Measurements from ENCODE around the gene SMURF1. TPM values are rescaled to one million over a fixed set of nuclear protein-coding genes. Genes with fewer than 3 reads are reported as not detected.

The SMURF1 gene
- total RNA-seq, 1 donor from 2014 or later = 44.7 TPM

- peaks cover 91% of the 10 kb centered on the region for H4K20me1 ChIP-seq (ENCODE audit: insufficient read depth, low read length)
- no peak overlapping the region for H3K4me3 ChIP-seq (ENCODE audit: insufficient read depth, low read depth, low read length)
- no peak overlapping the region for H2AFZ ChIP-seq (ENCODE audit: low read depth, low read length)
- H3K79me2 ChIP-seq (ENCODE audit: insufficient read depth, low read length) = peaks cover 95% of the 10 kb centered on the region
- no peak overlapping the region for H3K4me3 Mint-ChIP-seq (ENCODE audit: unreplicated experiment)
- peaks cover 2% of the 10 kb centered on the region for H3K4me1 Mint-ChIP-seq (ENCODE audit: low read depth, unreplicated experiment)
- H3K27ac ChIP-seq (ENCODE audit: low read depth, low read length) = no peak overlapping the region
- TF ChIP-seq CTCF (IDR thresholded peaks at IDR 0.05; ENCODE audit: insufficient read depth, low read depth, low read length) (no peak), EZH2 (IDR thresholded peaks at IDR 0.05; ENCODE audit: insufficient read depth, low read length) (no peak)
- H3K9me3 Mint-ChIP-seq (ENCODE audit: unreplicated experiment) = no peaks in the 10 kb centered on the region
- H3K4me1 ChIP-seq (ENCODE audit: insufficient read depth, low read length) = peaks cover 4% of the 10 kb centered on the region
- DNase-seq (ENCODE audit: low read depth) (no peak), FAIRE-seq (no peak)
- peaks cover 29% of the 10 kb centered on the region for H3K36me3 Mint-ChIP-seq (ENCODE audit: low read depth, unreplicated experiment)
- no peaks in the 10 kb centered on the region for H3K27me3 ChIP-seq (ENCODE audit: insufficient read depth, low read length)
- no peaks in the 10 kb centered on the region for H3K36me3 ChIP-seq (ENCODE audit: insufficient read depth, low read length)
- no peaks in the 10 kb centered on the region for H3K9me3 ChIP-seq (ENCODE audit: insufficient read depth, low read depth, low read length)
- H3K9ac ChIP-seq (ENCODE audit: low read length) = no peak overlapping the region
- H3K27me3 Mint-ChIP-seq (ENCODE audit: low read depth, unreplicated experiment) = no peaks in the 10 kb centered on the region
- no peak overlapping the region for H3K4me2 ChIP-seq (ENCODE audit: low read length)
- no peak overlapping the region for H3K27ac Mint-ChIP-seq (ENCODE audit: unreplicated experiment)
Observed at GRCh38 chr7:99083733-99084132, 60.2 kb downstream of the SMURF1 start.

GRCh38 chr7:99083068-99083651 lies 60.7 kb downstream of the SMURF1 start:
- TF ChIP-seq CTCF (IDR thresholded peaks at IDR 0.05; ENCODE audit: insufficient read depth, low read depth, low read length) (no peak), EZH2 (IDR thresholded peaks at IDR 0.05; ENCODE audit: insufficient read depth, low read length) (no peak)

GRCh38 chr7:99080679-99081078 lies 63.2 kb downstream of the SMURF1 start:
- H3K27me3 Mint-ChIP-seq (ENCODE audit: low read depth, unreplicated experiment) = no peaks in the 10 kb centered on the region
- TF ChIP-seq EZH2 (IDR thresholded peaks at IDR 0.05; ENCODE audit: insufficient read depth, low read length) (no peak), CTCF (IDR thresholded peaks at IDR 0.05; ENCODE audit: insufficient read depth, low read depth, low read length) (no peak)
- H3K27ac ChIP-seq (ENCODE audit: low read depth, low read length) = no peak overlapping the region
- H3K4me1 Mint-ChIP-seq (ENCODE audit: low read depth, unreplicated experiment) = peaks cover 2% of the 10 kb centered on the region
- no peak overlapping the region for H3K4me3 ChIP-seq (ENCODE audit: insufficient read depth, low read depth, low read length)
- H3K79me2 ChIP-seq (ENCODE audit: insufficient read depth, low read length) = peaks cover 91% of the 10 kb centered on the region
- no peak overlapping the region for H2AFZ ChIP-seq (ENCODE audit: low read depth, low read length)
- no peak overlapping the region for H3K4me2 ChIP-seq (ENCODE audit: low read length)
- H3K4me1 ChIP-seq (ENCODE audit: insufficient read depth, low read length) = peaks cover 4% of the 10 kb centered on the region
- H3K36me3 ChIP-seq (ENCODE audit: insufficient read depth, low read length) = no peaks in the 10 kb centered on the region
- H3K9me3 Mint-ChIP-seq (ENCODE audit: unreplicated experiment) = no peaks in the 10 kb centered on the region
- no peaks in the 10 kb centered on the region for H3K9me3 ChIP-seq (ENCODE audit: insufficient read depth, low read depth, low read length)
- H3K27me3 ChIP-seq (ENCODE audit: insufficient read depth, low read length) = no peaks in the 10 kb centered on the region
- no peak overlapping the region for H3K27ac Mint-ChIP-seq (ENCODE audit: unreplicated experiment)
- no peak overlapping the region for H3K4me3 Mint-ChIP-seq (ENCODE audit: unreplicated experiment)
- no peak overlapping the region for H3K9ac ChIP-seq (ENCODE audit: low read length)
- H3K36me3 Mint-ChIP-seq (ENCODE audit: low read depth, unreplicated experiment) = peaks cover 19% of the 10 kb centered on the region
- DNase-seq (ENCODE audit: low read depth) (no peak), FAIRE-seq (no peak)
- H4K20me1 ChIP-seq (ENCODE audit: insufficient read depth, low read length) = peaks cover 90% of the 10 kb centered on the region

More at GRCh38 chr7:99083068-99083651, 60.7 kb downstream of the SMURF1 start:
- peaks cover 25% of the 10 kb centered on the region for H3K36me3 Mint-ChIP-seq (ENCODE audit: low read depth, unreplicated experiment)
- H3K4me3 ChIP-seq (ENCODE audit: insufficient read depth, low read depth, low read length) = no peak overlapping the region
- no peak overlapping the region for H3K4me2 ChIP-seq (ENCODE audit: low read length)
- H3K27me3 Mint-ChIP-seq (ENCODE audit: low read depth, unreplicated experiment) = no peaks in the 10 kb centered on the region
- H3K9ac ChIP-seq (ENCODE audit: low read length) = no peak overlapping the region
- H3K9me3 Mint-ChIP-seq (ENCODE audit: unreplicated experiment) = no peaks in the 10 kb centered on the region
- H3K9me3 ChIP-seq (ENCODE audit: insufficient read depth, low read depth, low read length) = no peaks in the 10 kb centered on the region
- FAIRE-seq = no peak
- H4K20me1 ChIP-seq (ENCODE audit: insufficient read depth, low read length) = peaks cover 90% of the 10 kb centered on the region
- H3K4me1 ChIP-seq (ENCODE audit: insufficient read depth, low read length) = peaks cover 4% of the 10 kb centered on the region
- H3K79me2 ChIP-seq (ENCODE audit: insufficient read depth, low read length) = peaks cover 95% of the 10 kb centered on the region
- no peak overlapping the region for H3K27ac ChIP-seq (ENCODE audit: low read depth, low read length)
- no peaks in the 10 kb centered on the region for H3K27me3 ChIP-seq (ENCODE audit: insufficient read depth, low read length)
- H3K36me3 ChIP-seq (ENCODE audit: insufficient read depth, low read length) = no peaks in the 10 kb centered on the region
- peaks cover 2% of the 10 kb centered on the region for H3K4me1 Mint-ChIP-seq (ENCODE audit: low read depth, unreplicated experiment)
- no peak overlapping the region for H2AFZ ChIP-seq (ENCODE audit: low read depth, low read length)
- no peak overlapping the region for H3K27ac Mint-ChIP-seq (ENCODE audit: unreplicated experiment)
- DNase-seq (ENCODE audit: low read depth) = peak; percentile 29
- H3K4me3 Mint-ChIP-seq (ENCODE audit: unreplicated experiment) = no peak overlapping the region
